Measurements from ENCODE around the gene CREG2. TPM values are rescaled to one million over a fixed set of nuclear protein-coding genes. Genes with fewer than 3 reads are reported as not detected.

The CREG2 gene
- total and polyA plus RNA-seq, 7 donors = 0.06 to 0.36 (median 0.28) TPM; not detected in 4

DNA sequence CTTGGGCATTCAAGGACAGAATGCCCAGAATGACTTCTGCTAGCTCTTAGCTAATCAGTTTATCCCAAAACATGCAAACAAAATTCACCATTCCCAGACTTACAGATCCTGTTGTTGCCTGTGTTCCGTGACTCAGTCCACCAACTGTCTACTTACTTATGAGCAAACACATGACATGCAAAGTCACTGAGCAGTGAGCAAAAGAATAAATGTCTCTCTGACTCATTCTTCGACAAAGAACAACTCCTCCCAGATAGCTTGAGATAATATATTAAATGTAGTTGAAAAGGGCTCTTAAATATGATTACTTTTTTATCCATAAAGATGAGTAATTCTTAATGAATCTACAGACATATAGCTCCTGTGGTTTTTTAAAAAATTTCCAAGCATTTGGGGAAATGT lies 9.0 kb upstream of the CREG2 start:
- no peaks in the 10 kb centered on the region for H3K9me3 ChIP-seq
- no peak overlapping the region for H3K4me3 ChIP-seq
- no peak for DNase-seq
- WGBS, 2 donors = 60 to 67% methylated on average over 2 of the region's 2 CpGs
- no peaks in the 10 kb centered on the region for H3K4me1 ChIP-seq
- H3K27me3 ChIP-seq = peaks cover 0 to 10% (median 0%) of the 10 kb centered on the region in 3 donors
- intact Hi-C loops (cut with DNase I) = no loop called here
- no peak overlapping the region for H3K27ac ChIP-seq
- TF ChIP-seq, protein P1, sequence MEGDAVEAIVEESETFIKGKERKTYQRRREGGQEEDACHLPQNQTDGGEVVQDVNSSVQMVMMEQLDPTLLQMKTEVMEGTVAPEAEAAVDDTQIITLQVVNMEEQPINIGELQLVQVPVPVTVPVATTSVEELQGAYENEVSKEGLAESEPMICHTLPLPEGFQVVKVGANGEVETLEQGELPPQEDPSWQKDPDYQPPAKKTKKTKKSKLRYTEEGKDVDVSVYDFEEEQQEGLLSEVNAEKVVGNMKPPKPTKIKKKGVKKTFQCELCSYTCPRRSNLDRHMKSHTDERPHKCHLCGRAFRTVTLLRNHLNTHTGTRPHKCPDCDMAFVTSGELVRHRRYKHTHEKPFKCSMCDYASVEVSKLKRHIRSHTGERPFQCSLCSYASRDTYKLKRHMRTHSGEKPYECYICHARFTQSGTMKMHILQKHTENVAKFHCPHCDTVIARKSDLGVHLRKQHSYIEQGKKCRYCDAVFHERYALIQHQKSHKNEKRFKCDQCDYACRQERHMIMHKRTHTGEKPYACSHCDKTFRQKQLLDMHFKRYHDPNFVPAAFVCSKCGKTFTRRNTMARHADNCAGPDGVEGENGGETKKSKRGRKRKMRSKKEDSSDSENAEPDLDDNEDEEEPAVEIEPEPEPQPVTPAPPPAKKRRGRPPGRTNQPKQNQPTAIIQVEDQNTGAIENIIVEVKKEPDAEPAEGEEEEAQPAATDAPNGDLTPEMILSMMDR (IDR thresholded peaks at IDR 0.05) = no peak
- no peak for TF ChIP-seq EP300 (IDR thresholded peaks at IDR 0.05)
- no peak for TF ChIP-seq POLR2AphosphoS5 (IDR thresholded peaks at IDR 0.05)
- no peak for TF ChIP-seq POLR2A (IDR thresholded peaks at IDR 0.05)
- H3K36me3 ChIP-seq = no peaks in the 10 kb centered on the region

DNA sequence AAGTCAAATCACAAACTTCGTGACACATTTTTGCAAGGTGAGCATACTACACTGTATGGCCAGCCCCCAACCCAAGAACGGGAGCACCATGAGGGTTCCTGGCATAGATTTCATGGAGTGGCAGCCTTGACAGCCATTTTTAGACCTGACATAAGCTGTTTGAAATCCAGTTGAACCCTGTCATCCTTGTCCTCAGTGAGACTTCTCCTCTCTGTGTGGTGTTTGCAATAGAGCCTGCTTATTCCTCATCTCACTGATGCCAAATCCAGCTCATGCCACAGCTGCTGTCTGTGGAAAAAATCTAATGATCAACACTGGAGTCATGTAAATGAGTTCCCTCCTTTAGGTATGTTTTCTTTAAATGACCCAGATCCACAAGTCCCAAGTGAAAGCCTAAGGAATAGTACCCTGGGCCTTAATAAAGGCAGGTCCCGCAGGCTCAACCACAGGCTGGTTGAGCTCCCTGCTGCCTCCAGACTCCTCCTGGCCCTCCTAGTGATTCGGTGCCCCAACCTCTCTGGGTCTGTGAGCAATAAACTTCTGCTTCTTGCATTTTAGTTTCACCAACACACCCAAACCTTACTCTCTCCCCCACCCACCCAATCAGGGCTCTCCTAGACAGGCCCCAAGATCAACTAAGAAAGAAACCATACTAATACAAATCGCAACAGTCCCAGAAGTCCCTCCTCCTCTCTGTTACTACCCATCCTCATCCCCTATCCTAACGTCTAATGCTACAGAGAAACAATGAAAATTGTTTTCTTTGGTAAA lies 8.4 kb upstream of the CREG2 start:
- peaks cover 0 to 13% (median 0%) of the 10 kb centered on the region in 3 donors for H3K27me3 ChIP-seq
- H3K36me3 ChIP-seq = no peaks in the 10 kb centered on the region
- WGBS, 2 donors = 87 to 90% methylated on average over 6 of the region's 6 CpGs
- H3K4me1 ChIP-seq = no peaks in the 10 kb centered on the region
- DNase-seq = no peak
- H3K27ac ChIP-seq = no peak overlapping the region
- no peak for TF ChIP-seq POLR2AphosphoS5 (IDR thresholded peaks at IDR 0.05)
- TF ChIP-seq EP300 (IDR thresholded peaks at IDR 0.05) = no peak
- TF ChIP-seq, protein P1 (IDR thresholded peaks at IDR 0.05) = no peak
- TF ChIP-seq POLR2A (IDR thresholded peaks at IDR 0.05) = no peak
- H3K9me3 ChIP-seq = no peaks in the 10 kb centered on the region
- no peak overlapping the region for H3K4me3 ChIP-seq
- intact Hi-C loops (cut with DNase I) = no loop called here

DNA sequence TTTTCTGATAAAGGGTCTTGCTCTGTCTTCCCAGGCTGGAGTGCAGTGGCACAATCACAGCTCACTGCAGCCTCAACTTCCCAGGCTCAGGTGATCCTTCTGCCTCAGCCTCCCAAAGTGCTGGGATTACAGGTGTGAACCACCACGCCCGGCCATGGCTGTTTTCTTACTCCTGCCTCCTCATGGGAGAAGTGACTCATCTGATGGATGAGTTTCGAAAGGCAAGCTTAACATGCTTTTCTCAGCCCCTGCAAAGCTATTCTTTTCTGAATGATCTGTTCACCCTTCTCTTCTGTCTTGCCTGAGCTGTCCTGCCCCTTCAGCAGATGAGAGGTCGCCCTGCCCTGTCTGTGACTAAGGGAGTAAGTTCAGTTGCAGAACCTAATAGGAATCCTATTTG lies 929 bp upstream of the CREG2 start:
- Histone ChIP-seq H3K4me1 (peaks cover 0 to 15% (median 14%) of the 10 kb centered on the region in 4 donors), H3K27me3 (peaks cover 9 to 73% (median 35%) of the 10 kb centered on the region in 3 donors), H3K36me3 (no peaks in the 10 kb centered on the region), H3K4me3 (no peak overlapping the region), H3K9me3 (no peaks in the 10 kb centered on the region), H3K27ac (no peak overlapping the region)
- 39 to 72% methylated on average over 4 of the region's 4 CpGs for WGBS, 2 donors
- intact Hi-C loops (cut with DNase I) = no loop called here
- no peak for DNase-seq
- TF ChIP-seq EP300 (IDR thresholded peaks at IDR 0.05) (no peak), POLR2A (IDR thresholded peaks at IDR 0.05) (no peak), POLR2AphosphoS5 (IDR thresholded peaks at IDR 0.05) (no peak)
- TF ChIP-seq, protein P1 (IDR thresholded peaks at IDR 0.05) = no peak

DNA sequence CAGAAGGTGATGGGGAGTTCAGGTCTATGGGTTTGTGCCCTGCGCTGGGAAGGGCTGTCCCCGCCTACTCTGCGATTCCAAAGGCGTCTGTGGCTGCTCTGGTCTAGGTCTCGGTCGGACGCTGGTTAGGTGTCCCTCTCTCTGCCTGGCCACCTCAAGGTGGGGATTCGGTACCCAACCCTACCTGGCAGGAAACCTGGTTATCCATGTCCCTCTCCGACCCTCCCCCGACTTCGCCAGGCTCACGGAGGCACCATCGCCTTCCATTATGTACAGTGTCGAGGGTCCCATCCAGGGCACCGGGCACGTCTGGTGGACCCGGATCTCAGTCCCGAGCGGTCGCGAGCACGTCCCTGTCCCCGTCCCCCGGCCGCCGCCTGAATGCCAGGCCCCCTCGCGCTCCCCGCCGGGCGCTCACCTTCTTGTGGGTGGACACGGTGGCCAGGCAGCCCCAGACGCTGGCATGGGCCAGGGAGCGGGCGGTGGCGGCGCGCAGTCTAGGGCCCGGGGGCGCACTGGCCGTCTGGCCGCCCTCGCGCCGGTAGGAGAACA lies 628 bp downstream of the CREG2 start:
- Histone ChIP-seq H3K27ac (no peak overlapping the region), H3K9me3 (no peaks in the 10 kb centered on the region), H3K4me3 (peak overlapping the region in 3 of 4 donors; percentile 28 to 51 (median 49)), H3K4me1 (peaks cover 0 to 15% (median 14%) of the 10 kb centered on the region in 4 donors), H3K27me3 (peaks cover 9 to 76% (median 35%) of the 10 kb centered on the region in 3 donors), H3K36me3 (no peaks in the 10 kb centered on the region)
- no peak for DNase-seq
- intact Hi-C loops (cut with DNase I) = no loop called here
- TF ChIP-seq, protein P1 (IDR thresholded peaks at IDR 0.05) = no peak
- TF ChIP-seq POLR2AphosphoS5 (IDR thresholded peaks at IDR 0.05) = no peak
- TF ChIP-seq EP300 (IDR thresholded peaks at IDR 0.05) = no peak
- TF ChIP-seq POLR2A (IDR thresholded peaks at IDR 0.05) = no peak
- 2 to 3% methylated on average over 45 of the region's 45 CpGs for WGBS, 2 donors

All from sigmoid colon (tissue), 7 donors.